Activated naive CD4-positive, alpha-beta T cell treated with anti-CD3 and anti-CD28 coated beads, Interleukin-2, amount 50 U/mL, for 16 hours (primary cell): Measurements from ENCODE around the gene EXT2.

Experiments
- DNase-seq: peaks from one replicate; pipeline ENCODE4 v3.0.0-alpha.2; 2020

The EXT2 gene

GRCh38 chr11:44247508-44247907, 152.0 kb downstream of the EXT2 start:
- DNase-seq = no peak

GRCh38 chr11:44248109-44248508, 152.6 kb downstream of the EXT2 start:
- no peak for DNase-seq

GRCh38 chr11:44250421-44250820, 154.9 kb downstream of the EXT2 start:
- no peak for DNase-seq

GRCh38 chr11:44252999-44253602, 157.6 kb downstream of the EXT2 start:
- no peak for DNase-seq

GRCh38 chr11:44255406-44256071, 160.1 kb downstream of the EXT2 start:
- DNase-seq = no peak

GRCh38 chr11:44256673-44257291, 161.3 kb downstream of the EXT2 start:
- no peak for DNase-seq

- DNase-seq = no peak
These were observed 162.1 kb downstream of the EXT2 start for GRCh38 chr11:44257338-44258189.

- DNase-seq = no peak
These were observed 162.7 kb downstream of the EXT2 start for GRCh38 chr11:44258190-44258489.

GRCh38 chr11:44258839-44259420, 163.5 kb downstream of the EXT2 start:
- no peak for DNase-seq

- no peak for DNase-seq
These were observed 164.6 kb downstream of the EXT2 start for GRCh38 chr11:44260081-44260480.

GRCh38 chr11:44261800-44262591, 166.5 kb downstream of the EXT2 start:
- DNase-seq = no peak

- no peak for DNase-seq
These were observed 168.4 kb downstream of the EXT2 start for GRCh38 chr11:44263738-44264437.

GRCh38 chr11:44264438-44264749, 168.9 kb downstream of the EXT2 start:
- DNase-seq = no peak

GRCh38 chr11:44264761-44265160, 169.3 kb downstream of the EXT2 start:
- DNase-seq = no peak

GRCh38 chr11:44266056-44266780, 170.7 kb downstream of the EXT2 start:
- no peak for DNase-seq

GRCh38 chr11:44267006-44267749, 171.7 kb downstream of the EXT2 start:
- DNase-seq = no peak

- DNase-seq = no peak
These were observed 172.5 kb downstream of the EXT2 start for GRCh38 chr11:44267750-44268613.

GRCh38 chr11:44268614-44269080, 173.2 kb downstream of the EXT2 start:
- DNase-seq = no peak
